HepG2 (cell line): ENCODE data around the gene TSPYL1. TPM values are rescaled to one million over a fixed set of nuclear protein-coding genes. Genes with fewer than 3 reads are reported as not detected.
A peak's percentile ranks its signal among the peaks of the same experiment; 100 is the strongest.

Experiments used
- ERF ChIP-seq: IDR thresholded peaks from 2 replicates; pipeline ENCODE4 v1.6.1; 2018; ENCODE audit warnings: missing biosample characterization, missing genetic modification reagents
- FIP1L1 ChIP-seq: fragments of 200-400 bp; formaldehyde crosslinking; IDR thresholded peaks from 2 replicates; pipeline ENCODE4 v1.6.1; 2018; ENCODE audit warnings: low read depth, mild to moderate bottlenecking, low read length, moderate library complexity, borderline replicate concordance; ENCODE audit not compliant: insufficient read depth
- FOXK2 ChIP-seq: fragments of 450-650 bp; IDR thresholded peaks from 2 replicates; pipeline ENCODE4 v1.6.1; 2016
- HHEX ChIP-seq: IDR thresholded peaks from 2 replicates; pipeline ENCODE4 v1.6.1; 2016; ENCODE audit warnings: control low read depth
- KDM2A ChIP-seq: sonication (generic); formaldehyde crosslinking; IDR thresholded peaks from 2 replicates; pipeline ENCODE4 v1.4.0; 2020; ENCODE audit warnings: low read depth, missing genetic modification reagents, borderline replicate concordance
- MYPOP ChIP-seq: sonication (generic); formaldehyde crosslinking; IDR thresholded peaks from 2 replicates; pipeline ENCODE4 v1.8.1; 2023; ENCODE audit warnings: mild to moderate bottlenecking, moderate library complexity, missing genetic modification reagents
- NFAT5 ChIP-seq: sonication (generic); formaldehyde crosslinking; IDR thresholded peaks from 2 replicates; pipeline ENCODE4 v1.4.0; 2020; ENCODE audit warnings: missing genetic modification reagents
- PAWR ChIP-seq: sonication (generic); formaldehyde crosslinking; IDR thresholded peaks from 2 replicates; pipeline ENCODE4 v1.4.0; 2020; ENCODE audit warnings: missing genetic modification reagents, mild to moderate bottlenecking, borderline replicate concordance
- TARDBP ChIP-seq: sonication (generic); formaldehyde crosslinking; IDR thresholded peaks from 2 replicates; pipeline ENCODE4 v1.8.0; 2022; ENCODE audit warnings: mild to moderate bottlenecking, missing genetic modification reagents
- THAP11 ChIP-seq: IDR thresholded peaks from 2 replicates; pipeline ENCODE4 v1.6.1; 2016; ENCODE audit warnings: missing biosample characterization, missing genetic modification reagents
- THAP8 ChIP-seq: sonication (generic); formaldehyde crosslinking; IDR thresholded peaks from 2 replicates; pipeline ENCODE4 v1.5.1; 2020; ENCODE audit warnings: missing genetic modification reagents, mild to moderate bottlenecking, borderline replicate concordance
- ZNF264 ChIP-seq: sonication (generic); formaldehyde crosslinking; IDR thresholded peaks from 2 replicates; pipeline ENCODE4 v1.4.0; 2020; ENCODE audit warnings: missing genetic modification reagents
- ZNF460 ChIP-seq: sonication (generic); formaldehyde crosslinking; IDR thresholded peaks from 2 replicates; pipeline ENCODE4 v1.5.1; 2020; ENCODE audit warnings: missing genetic modification reagents, mild to moderate bottlenecking, borderline replicate concordance
- ZNF773 ChIP-seq: sonication (generic); formaldehyde crosslinking; IDR thresholded peaks from 2 replicates; pipeline ENCODE4 v1.4.0; 2020; ENCODE audit warnings: missing genetic modification reagents, borderline replicate concordance
- polyA plus RNA-seq, 8 experiments: library from polyadenylated mRNA; depleted of rRNA in 3 of 8; stranded (reverse) in 7 of 8; unstranded in 1 of 8; fragments of >200 nt; fragmentation: Illumina TruSeq in 4 of 8; extraction: Trizol in 4 of 8; gene quantifications; 2 replicates each; pipeline versions ENCODE4 v1.2.1 to v1.2.3, GENCODE V29; 2011 to 2016; ENCODE audit warnings: low read depth in 4 of 8, missing spikeins in 1 of 8, mixed read lengths in 1 of 8; ENCODE audit not compliant: insufficient read depth in 1 of 8
- total RNA-seq, 5 experiments: library from RNA; depleted of rRNA; stranded (reverse); fragments of >200 nt; fragmentation: Illumina TruSeq; extraction: Trizol; gene quantifications; 2 replicates each; pipeline ENCODE4 v1.2.3, GENCODE V29; 2016; ENCODE audit warnings: low read depth in 1 of 5
- TF ChIP-seq, protein P1 (sequence below): sonication (generic); formaldehyde crosslinking; IDR thresholded peaks from 2 replicates; pipeline ENCODE4 v1.4.0; 2020; ENCODE audit warnings: missing genetic modification reagents, mild to moderate bottlenecking, borderline replicate concordance
- TF ChIP-seq, protein P2 (sequence below): IDR thresholded peaks from 2 replicates; pipeline ENCODE4 v1.6.1; 2016; ENCODE audit warnings: missing compliant biosample characterization, missing genetic modification reagents, borderline replicate concordance

Gene TSPYL1
- total and polyA plus RNA-seq, 2 of the 13 experiments (the other 11 are each of a cell fraction or from before 2014, with no cell fraction given), result 28.3 to 93.0 TPM

DNA sequence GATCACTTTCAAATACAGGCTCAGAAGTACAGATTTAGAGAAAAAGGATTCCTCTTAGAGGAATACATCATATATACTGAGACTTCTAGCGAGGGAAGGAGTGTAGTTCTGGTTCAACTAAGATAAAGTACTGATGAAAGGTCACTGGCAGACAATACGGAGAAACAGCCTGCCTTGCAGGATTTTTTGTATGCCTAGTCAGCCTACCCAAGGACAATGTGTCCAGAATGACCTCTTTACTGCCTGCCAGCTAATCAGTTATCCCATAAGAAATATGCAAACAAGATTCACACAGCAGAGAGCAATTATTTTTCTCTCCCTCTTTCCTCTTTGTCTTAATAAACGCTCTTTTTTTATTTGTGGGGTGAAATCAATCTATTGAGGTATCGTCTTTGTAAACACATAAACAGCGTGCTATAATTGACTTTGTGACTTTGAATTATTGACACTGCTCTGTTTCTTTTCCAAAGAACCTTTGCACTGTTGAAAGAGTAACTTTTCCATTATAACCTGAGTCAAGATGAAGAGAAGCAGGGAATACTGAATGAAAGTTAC is 24.4 kb downstream of the TSPYL1 start (continued):
- TF ChIP-seq ZNF264 (peak; percentile 15; the same call in 1 of the 2 replicates), HHEX (no peak), ZNF460 (CRISPR knock-in tag) (no peak), THAP8 (CRISPR knock-in tag) (no peak), MYPOP (CRISPR knock-in tag) (peak; percentile 62; the same call in 1 of the 2 replicates), FOXK2 (peak; percentile 59; the same call in 1 of the 2 replicates), ERF (CRISPR knock-in tag) (peak; percentile 24; the same call in 1 of the 2 replicates), TARDBP (CRISPR knock-in tag) (0 out of 2 replicates have a peak, but pooled peaks have one; percentile 12), KDM2A (CRISPR knock-in tag) (no peak), FIP1L1 (no peak), NFAT5 (CRISPR knock-in tag) (no peak), PAWR (CRISPR knock-in tag) (no peak), THAP11 (CRISPR knock-in tag) (no peak; the same call in 1 of the 2 replicates), ZNF773 (no peak)
- TF ChIP-seq, protein P1, sequence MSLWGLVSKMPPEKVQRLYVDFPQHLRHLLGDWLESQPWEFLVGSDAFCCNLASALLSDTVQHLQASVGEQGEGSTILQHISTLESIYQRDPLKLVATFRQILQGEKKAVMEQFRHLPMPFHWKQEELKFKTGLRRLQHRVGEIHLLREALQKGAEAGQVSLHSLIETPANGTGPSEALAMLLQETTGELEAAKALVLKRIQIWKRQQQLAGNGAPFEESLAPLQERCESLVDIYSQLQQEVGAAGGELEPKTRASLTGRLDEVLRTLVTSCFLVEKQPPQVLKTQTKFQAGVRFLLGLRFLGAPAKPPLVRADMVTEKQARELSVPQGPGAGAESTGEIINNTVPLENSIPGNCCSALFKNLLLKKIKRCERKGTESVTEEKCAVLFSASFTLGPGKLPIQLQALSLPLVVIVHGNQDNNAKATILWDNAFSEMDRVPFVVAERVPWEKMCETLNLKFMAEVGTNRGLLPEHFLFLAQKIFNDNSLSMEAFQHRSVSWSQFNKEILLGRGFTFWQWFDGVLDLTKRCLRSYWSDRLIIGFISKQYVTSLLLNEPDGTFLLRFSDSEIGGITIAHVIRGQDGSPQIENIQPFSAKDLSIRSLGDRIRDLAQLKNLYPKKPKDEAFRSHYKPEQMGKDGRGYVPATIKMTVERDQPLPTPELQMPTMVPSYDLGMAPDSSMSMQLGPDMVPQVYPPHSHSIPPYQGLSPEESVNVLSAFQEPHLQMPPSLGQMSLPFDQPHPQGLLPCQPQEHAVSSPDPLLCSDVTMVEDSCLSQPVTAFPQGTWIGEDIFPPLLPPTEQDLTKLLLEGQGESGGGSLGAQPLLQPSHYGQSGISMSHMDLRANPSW (CRISPR knock-in tag), result 0 out of 2 replicates have a peak, but pooled peaks have one; percentile 41
- TF ChIP-seq, protein P2, sequence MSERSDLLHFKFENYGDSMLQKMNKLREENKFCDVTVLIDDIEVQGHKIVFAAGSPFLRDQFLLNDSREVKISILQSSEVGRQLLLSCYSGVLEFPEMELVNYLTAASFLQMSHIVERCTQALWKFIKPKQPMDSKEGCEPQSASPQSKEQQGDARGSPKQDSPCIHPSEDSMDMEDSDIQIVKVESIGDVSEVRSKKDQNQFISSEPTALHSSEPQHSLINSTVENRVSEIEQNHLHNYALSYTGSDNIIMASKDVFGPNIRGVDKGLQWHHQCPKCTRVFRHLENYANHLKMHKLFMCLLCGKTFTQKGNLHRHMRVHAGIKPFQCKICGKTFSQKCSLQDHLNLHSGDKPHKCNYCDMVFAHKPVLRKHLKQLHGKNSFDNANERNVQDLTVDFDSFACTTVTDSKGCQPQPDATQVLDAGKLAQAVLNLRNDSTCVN, result 0 out of 2 replicates have a peak, but pooled peaks have one; percentile 42
